ENCODE data around the gene ENTPD8.

The ENTPD8 gene

DNA sequence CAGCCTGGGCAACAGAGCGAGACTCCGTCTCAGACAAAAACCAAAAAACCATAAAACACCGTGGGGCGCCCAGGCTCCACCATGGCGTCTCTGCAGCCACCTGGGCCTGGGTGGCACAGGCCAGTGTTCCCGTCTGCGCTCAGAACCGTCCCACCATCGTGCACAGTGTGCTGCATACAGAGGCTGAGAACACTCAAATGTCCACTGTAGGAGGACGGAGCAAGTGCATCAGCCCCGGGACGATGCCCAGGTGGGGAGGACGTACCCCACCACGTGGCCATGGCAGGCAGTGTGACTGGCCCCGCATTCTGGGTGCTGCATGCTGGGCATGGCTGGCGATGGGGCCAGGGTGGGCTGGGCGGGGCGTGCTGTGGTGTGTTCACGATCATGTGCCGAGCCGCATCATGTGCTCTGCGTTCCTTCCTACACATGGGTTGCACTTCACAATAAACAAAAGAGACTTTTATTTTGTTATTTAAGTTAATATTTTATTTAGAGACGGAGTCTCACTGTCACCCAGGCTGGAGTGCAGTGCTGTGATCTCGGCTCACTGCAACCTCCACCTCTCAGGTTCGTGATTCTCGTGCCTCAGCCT, 56.0 kb downstream of the ENTPD8 start:
- in situ Hi-C loops (cut with HindIII; ENCODE audit: low sequenced_read_pairs): no loop called here
- DNase-seq (ENCODE audit: low read depth): no peak
- H3K4me3 ChIP-seq (ENCODE audit: low read depth, low read length): no peak overlapping the region
- TF ChIP-seq, protein P1, sequence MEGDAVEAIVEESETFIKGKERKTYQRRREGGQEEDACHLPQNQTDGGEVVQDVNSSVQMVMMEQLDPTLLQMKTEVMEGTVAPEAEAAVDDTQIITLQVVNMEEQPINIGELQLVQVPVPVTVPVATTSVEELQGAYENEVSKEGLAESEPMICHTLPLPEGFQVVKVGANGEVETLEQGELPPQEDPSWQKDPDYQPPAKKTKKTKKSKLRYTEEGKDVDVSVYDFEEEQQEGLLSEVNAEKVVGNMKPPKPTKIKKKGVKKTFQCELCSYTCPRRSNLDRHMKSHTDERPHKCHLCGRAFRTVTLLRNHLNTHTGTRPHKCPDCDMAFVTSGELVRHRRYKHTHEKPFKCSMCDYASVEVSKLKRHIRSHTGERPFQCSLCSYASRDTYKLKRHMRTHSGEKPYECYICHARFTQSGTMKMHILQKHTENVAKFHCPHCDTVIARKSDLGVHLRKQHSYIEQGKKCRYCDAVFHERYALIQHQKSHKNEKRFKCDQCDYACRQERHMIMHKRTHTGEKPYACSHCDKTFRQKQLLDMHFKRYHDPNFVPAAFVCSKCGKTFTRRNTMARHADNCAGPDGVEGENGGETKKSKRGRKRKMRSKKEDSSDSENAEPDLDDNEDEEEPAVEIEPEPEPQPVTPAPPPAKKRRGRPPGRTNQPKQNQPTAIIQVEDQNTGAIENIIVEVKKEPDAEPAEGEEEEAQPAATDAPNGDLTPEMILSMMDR (IDR thresholded peaks at IDR 0.05; ENCODE audit: low read depth, low read length, missing control alignments): no peak
